Activated CD8-positive, alpha-beta T cell treated with anti-CD3 and anti-CD28 coated beads for 36 hours (primary cell): Measurements from ENCODE around the gene ZNF333. TPM values are rescaled to one million over a fixed set of nuclear protein-coding genes. Genes with fewer than 3 reads are reported as not detected.

ENCODE experiments used
- ATAC-seq: fragments of 200-7000 bp; cut with Tn5 transposase; one replicate; pipeline ENCODE4 v1.10.0; 2021; ENCODE audit warnings: mild to moderate bottlenecking, moderate library complexity
- CTCF ChIA-PET: fragments of 350-600 bp; sonication (Branson Sonifier 250); formaldehyde crosslinking; loops from one replicate; lab custom pipeline; 2021; ENCODE audit warnings: antibody characterized with exemption; lab: Charles Lee
- POLR2A ChIA-PET: fragments of 350-600 bp; sonication (Branson Sonifier 250); formaldehyde crosslinking; loops from one replicate; lab custom pipeline; 2021; ENCODE audit warnings: antibody characterized with exemption; lab: Charles Lee
- DNase-seq: peaks from one replicate; pipeline ENCODE4 v3.0.0-alpha.2; 2020
- H3K27ac Mint-ChIP-seq: one replicate; pipeline ENCODE4 v1.8.0; 2021; ENCODE audit warnings: mild to moderate bottlenecking, mixed read lengths
- H3K27me3 Mint-ChIP-seq: one replicate; pipeline ENCODE4 v1.8.0; 2021; ENCODE audit warnings: mixed read lengths
- H3K36me3 Mint-ChIP-seq: one replicate; pipeline ENCODE4 v1.8.0; 2021; ENCODE audit warnings: low read depth, mixed read lengths
- H3K4me1 Mint-ChIP-seq: one replicate; pipeline ENCODE4 v1.8.0; 2021; ENCODE audit warnings: low read depth, mixed read lengths
- H3K4me3 Mint-ChIP-seq: one replicate; pipeline ENCODE4 v1.8.0; 2021; ENCODE audit warnings: mild to moderate bottlenecking, moderate library complexity, mixed read lengths
- H3K9me3 Mint-ChIP-seq: one replicate; pipeline ENCODE4 v1.8.0; 2021; ENCODE audit warnings: mixed read lengths
- intact Hi-C: fragments of 100-400 bp; cut with micrococcal nuclease; formaldehyde crosslinking; loops from one replicate; pipeline ENCODE4 v1.10.0; 2022
- total RNA-seq, 2 experiments: library from RNA; stranded (reverse); gene quantifications; one replicate each; pipeline ENCODE4 v1.2.3, GENCODE V29; 2021
- TF ChIP-seq, protein P1 (sequence below): fragments of 200-600 bp; IDR thresholded peaks from one replicate; pipeline ENCODE4 v1.8.0; 2022; ENCODE audit warnings: antibody characterized with exemption, mild to moderate bottlenecking

Gene ZNF333
- total RNA-seq, 2 experiments from 2014 or later = 12.2 to 14.0 TPM

DNA sequence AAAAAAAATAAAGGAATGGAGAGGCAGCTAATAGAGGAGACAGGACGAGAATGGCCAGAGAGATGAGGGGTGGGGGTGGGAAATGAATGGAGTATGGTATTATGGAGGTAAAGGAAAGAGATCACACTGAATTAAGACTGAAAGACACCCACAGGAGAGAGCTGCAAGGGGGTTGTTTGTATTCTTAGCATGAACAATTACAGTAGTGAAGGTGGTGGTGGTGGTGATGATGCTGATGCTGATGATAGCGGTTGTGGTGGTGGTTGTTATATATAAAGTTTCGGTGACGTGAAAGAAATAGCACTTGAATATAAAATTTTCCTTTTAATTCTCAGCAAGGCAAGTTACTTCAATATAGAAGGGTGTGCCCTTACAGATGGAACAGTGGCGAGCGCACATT, 12.4 kb upstream of the ZNF333 start:
- TF ChIP-seq, protein P1, sequence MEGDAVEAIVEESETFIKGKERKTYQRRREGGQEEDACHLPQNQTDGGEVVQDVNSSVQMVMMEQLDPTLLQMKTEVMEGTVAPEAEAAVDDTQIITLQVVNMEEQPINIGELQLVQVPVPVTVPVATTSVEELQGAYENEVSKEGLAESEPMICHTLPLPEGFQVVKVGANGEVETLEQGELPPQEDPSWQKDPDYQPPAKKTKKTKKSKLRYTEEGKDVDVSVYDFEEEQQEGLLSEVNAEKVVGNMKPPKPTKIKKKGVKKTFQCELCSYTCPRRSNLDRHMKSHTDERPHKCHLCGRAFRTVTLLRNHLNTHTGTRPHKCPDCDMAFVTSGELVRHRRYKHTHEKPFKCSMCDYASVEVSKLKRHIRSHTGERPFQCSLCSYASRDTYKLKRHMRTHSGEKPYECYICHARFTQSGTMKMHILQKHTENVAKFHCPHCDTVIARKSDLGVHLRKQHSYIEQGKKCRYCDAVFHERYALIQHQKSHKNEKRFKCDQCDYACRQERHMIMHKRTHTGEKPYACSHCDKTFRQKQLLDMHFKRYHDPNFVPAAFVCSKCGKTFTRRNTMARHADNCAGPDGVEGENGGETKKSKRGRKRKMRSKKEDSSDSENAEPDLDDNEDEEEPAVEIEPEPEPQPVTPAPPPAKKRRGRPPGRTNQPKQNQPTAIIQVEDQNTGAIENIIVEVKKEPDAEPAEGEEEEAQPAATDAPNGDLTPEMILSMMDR = no peak
- DNase-seq (peak; percentile 39), ATAC-seq (no peak)
- Mint-ChIP-seq H3K4me3 (no peak overlapping the region), H3K4me1 (no peaks in the 10 kb centered on the region), H3K9me3 (no peaks in the 10 kb centered on the region), H3K27me3 (peaks cover 15% of the 10 kb centered on the region), H3K36me3 (no peaks in the 10 kb centered on the region), H3K27ac (no peak overlapping the region)
- ChIA-PET POLR2A (no interaction called here), CTCF (no interaction called here)
- intact Hi-C loops = no loop called here

DNA sequence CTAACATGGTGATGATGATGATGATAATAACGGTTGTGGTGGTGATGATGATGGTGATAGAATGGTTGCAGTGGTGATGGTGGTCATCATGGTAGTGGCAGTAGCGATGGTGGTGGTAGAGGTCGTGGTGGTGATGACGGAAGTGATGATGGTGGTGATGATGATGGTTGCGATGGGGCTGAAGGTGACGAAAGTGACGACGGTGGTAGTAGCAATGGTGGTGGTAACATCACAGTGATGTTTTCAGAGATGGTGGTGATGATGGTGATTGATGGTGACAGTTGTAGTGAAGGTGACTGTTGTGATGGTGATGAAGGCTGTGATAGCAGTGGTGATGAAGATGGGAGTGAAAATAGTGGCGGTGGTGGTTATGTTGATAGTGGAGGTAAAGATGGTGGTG, 11.6 kb upstream of the ZNF333 start:
- ChIA-PET POLR2A (no interaction called here), CTCF (no interaction called here)
- TF ChIP-seq, protein P1 = no peak
- Mint-ChIP-seq H3K36me3 (no peaks in the 10 kb centered on the region), H3K27ac (no peak overlapping the region), H3K4me3 (no peak overlapping the region), H3K27me3 (peaks cover 15% of the 10 kb centered on the region), H3K4me1 (no peaks in the 10 kb centered on the region), H3K9me3 (no peaks in the 10 kb centered on the region)
- DNase-seq (no peak), ATAC-seq (no peak)
- intact Hi-C loops = no loop called here

DNA sequence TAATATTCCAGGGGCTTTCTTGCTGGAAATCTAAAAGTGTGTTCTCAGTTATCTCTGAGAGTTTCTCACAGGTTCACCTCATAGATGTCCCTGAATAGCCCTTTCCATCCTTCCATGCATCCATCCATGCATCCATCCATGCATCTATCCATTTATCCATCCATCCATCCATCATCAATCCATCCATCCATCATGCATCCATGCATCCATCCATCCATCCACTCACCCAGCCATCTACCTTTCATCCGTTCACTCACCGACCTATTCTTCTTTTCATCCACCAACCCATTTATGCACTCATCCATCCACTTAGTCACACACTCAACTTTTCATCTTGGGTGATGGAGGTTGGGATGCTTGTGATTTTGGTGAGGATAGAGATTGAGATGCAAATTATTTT, 7.8 kb upstream of the ZNF333 start:
- H3K36me3 Mint-ChIP-seq = no peaks in the 10 kb centered on the region
- no peak overlapping the region for H3K4me3 Mint-ChIP-seq
- no peaks in the 10 kb centered on the region for H3K9me3 Mint-ChIP-seq
- no peak overlapping the region for H3K27ac Mint-ChIP-seq
- H3K4me1 Mint-ChIP-seq = no peaks in the 10 kb centered on the region
- POLR2A ChIA-PET = no interaction called here
- ATAC-seq (no peak), DNase-seq (no peak)
- TF ChIP-seq, protein P1 = no peak
- H3K27me3 Mint-ChIP-seq = peaks cover 3% of the 10 kb centered on the region
- CTCF ChIA-PET = no interaction called here
- intact Hi-C loops = no loop called here

DNA sequence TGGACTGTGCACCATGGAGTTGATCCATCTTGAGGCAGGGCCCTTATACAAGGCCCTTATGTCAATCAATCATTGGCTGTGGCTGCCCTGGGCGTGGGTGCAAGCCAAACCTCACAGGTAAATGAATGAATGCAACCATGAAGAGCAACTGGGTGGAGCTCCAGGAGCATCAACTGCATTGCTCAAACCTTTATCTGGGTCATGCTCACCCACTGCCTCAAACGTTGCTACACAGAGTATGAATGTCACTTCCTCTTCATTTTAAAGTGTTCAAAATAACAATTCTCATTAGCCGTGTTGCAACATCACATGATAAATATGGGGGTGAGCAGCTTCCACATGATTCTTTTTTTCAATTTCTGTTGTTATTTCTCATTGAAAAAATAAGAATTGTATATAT, 6.4 kb upstream of the ZNF333 start:
- no peaks in the 10 kb centered on the region for H3K36me3 Mint-ChIP-seq
- no peak overlapping the region for H3K27ac Mint-ChIP-seq
- ChIA-PET CTCF (interaction anchor here (1.3 to 10.0 kb wide), 2 partner anchors 11 to 108 kb away, joined by 4 to 276 read pairs; partner anchors contain the start of gene NDUFB7), POLR2A (interaction anchor here (1.0 kb wide), 1 partner anchor 9 kb away, joined by 3 read pairs; the partner anchor contains the start of gene ADGRE3)
- H3K4me3 Mint-ChIP-seq = no peak overlapping the region
- H3K9me3 Mint-ChIP-seq = no peaks in the 10 kb centered on the region
- DNase-seq = no peak
- H3K4me1 Mint-ChIP-seq = no peaks in the 10 kb centered on the region
- intact Hi-C loops = no loop called here
- TF ChIP-seq, protein P1 = no peak
- peaks cover 3% of the 10 kb centered on the region for H3K27me3 Mint-ChIP-seq
- no peak for ATAC-seq

DNA sequence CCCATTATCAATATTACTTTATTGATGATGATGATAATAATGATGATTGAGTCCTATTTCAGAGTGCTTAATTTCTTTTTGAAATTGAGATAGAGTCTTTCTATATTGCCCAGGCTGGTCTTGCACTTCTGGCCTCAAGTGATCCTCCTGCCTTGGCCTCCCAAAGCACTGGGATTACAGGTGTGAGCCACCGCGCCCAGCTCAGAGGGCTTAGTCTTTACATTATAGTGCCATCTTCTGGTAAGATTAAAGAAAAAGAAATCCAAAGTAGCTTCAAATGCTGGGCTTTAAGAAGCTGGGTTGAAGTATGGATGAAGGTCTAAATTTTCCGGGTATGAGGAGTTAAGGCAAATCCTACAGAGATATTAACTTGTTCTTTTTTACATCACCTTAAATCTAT, 3.4 kb upstream of the ZNF333 start:
- TF ChIP-seq, protein P1 = peak; percentile 80
- Mint-ChIP-seq H3K27me3 (peaks cover 3% of the 10 kb centered on the region), H3K4me1 (peaks cover 12% of the 10 kb centered on the region), H3K9me3 (no peaks in the 10 kb centered on the region), H3K36me3 (no peaks in the 10 kb centered on the region), H3K27ac (no peak overlapping the region), H3K4me3 (no peak overlapping the region)
- DNase-seq (peak; percentile 49), ATAC-seq (no peak)
- ChIA-PET POLR2A (interaction anchor here (0.9 to 4.6 kb wide), 2 partner anchors 113 to 121 kb away, joined by 3 to 27 read pairs; partner anchors contain the start of gene NDUFB7), CTCF (interaction anchor here (0.6 to 10.0 kb wide), 22 partner anchors 9 to 207 kb away, joined by 3 to 276 read pairs (median 4); partner anchors contain the start of genes ADGRE3 and NDUFB7)
- intact Hi-C loops = loop anchor here (2.0 kb wide), 1 partner anchor 112 kb away; no protein-coding TSS in a partner anchor
